COR-L47 (cell line): Measurements from ENCODE around the gene SPTLC3.

Source experiments
- DNase-seq: peaks from one replicate; lab custom pipeline; 2025; lab: John Stamatoyannopoulos, UW

SPTLC3 gene

GRCh38 chr20:13139459-13140150 lies 130.8 kb downstream of the SPTLC3 start:
- no peak for DNase-seq

GRCh38 chr20:13140201-13140600 lies 131.4 kb downstream of the SPTLC3 start:
- no peak for DNase-seq

- DNase-seq: no peak
These were observed 132.0 kb downstream of the SPTLC3 start for GRCh38 chr20:13140775-13141174.

- DNase-seq: no peak
These were observed 132.8 kb downstream of the SPTLC3 start for GRCh38 chr20:13141546-13141945.

DNA sequence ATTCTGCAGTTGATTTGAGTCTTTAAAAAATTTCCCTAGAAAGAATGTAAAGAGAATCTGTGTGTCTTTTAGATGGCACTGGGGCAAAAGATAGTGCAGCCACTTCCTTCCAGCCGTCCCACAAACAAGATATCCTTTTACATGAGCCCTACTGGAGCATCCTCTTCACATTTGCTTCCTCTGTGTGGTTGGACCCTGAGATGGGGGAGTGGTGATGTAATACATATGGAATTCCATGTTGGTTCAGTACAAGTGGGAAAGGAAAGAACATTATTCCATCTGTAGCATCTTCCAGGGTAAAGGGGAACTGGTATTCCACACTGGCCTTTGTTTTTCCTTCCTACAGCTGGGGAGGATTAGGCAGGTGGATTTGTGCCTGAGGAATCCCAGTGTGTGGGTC lies 133.4 kb downstream of the SPTLC3 start:
- DNase-seq: no peak

DNA sequence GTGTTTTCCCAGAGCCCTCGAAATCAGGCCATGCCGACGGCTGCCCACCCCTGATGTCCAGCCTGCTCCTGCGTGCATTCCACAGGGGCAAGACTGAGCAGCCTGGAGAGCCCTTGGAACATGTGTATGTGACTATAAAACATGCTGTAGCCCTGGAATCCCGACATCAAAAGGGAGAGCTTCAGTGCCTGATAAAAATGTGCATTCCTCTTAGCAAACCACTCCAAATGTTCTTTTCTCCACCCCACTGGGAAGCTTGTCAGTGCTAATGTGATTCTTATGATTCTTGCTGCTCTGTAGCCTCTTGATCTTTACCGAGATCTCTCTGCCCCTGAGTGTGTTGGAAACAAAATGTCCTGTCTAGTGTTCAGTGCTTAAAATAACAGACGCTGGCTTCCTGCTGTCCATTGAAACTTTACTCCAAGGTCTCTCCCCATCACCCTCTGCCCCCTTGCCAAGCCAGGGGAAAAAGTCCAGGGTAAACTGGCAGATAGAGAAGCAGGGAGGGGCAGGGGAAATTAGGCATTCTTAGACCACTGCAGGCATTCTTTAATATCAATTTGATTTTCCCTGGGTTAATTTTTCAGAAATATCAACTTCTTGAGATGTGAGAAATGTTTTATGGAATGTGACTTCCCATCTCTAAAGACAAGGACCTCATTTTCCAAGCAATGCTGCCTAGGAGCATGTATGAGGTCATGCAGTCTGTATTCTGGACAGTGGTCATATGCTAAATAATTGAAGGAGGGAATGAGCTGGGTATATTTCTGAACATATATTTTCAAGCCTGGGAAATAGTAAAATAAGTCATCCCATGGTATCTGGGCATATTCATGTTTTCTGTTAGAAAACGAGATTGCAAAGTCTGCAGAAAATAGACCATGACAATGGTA lies 138.5 kb downstream of the SPTLC3 start:
- DNase-seq: no peak

DNA sequence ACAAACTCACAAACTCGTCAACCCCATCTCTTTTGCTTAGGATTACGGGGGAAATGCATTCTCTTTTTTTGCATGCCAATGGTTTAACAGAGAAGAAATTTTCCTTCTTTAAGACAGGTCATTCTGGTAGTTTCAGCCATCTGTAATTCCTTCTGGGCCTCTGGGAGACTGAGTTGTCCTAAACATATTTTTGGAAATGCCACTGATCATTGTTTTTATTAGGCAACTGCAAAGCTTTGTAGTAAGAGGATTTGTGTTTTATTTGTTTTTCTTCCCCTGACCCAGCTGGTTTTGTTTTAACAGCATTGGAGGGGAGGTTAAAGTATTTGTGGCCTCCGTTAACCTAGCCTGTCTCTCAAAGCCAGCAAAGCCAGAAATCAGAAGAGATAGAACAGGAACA lies 139.2 kb downstream of the SPTLC3 start:
- DNase-seq: no peak

DNA sequence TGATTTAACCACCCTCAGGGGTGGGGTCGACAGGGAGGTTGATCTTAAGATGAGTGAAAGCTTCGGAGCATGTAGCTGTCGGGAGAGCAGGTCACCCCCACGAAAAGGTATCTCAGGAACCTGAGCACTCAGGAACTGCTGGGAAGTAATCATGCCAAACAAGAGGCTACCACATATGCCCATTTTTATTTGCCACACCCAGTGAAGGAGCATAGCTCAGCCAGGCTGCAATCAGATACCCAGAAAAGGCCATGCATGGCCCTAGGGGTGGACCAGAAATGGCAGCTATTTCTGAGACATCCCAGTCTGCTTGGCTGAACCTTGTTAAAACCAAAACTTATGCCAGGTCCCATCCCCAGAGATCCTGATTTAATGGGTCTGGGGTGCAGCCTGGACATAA lies 139.6 kb downstream of the SPTLC3 start:
- no peak for DNase-seq

GRCh38 chr20:13148961-13149360 lies 140.2 kb downstream of the SPTLC3 start:
- DNase-seq: no peak

DNA sequence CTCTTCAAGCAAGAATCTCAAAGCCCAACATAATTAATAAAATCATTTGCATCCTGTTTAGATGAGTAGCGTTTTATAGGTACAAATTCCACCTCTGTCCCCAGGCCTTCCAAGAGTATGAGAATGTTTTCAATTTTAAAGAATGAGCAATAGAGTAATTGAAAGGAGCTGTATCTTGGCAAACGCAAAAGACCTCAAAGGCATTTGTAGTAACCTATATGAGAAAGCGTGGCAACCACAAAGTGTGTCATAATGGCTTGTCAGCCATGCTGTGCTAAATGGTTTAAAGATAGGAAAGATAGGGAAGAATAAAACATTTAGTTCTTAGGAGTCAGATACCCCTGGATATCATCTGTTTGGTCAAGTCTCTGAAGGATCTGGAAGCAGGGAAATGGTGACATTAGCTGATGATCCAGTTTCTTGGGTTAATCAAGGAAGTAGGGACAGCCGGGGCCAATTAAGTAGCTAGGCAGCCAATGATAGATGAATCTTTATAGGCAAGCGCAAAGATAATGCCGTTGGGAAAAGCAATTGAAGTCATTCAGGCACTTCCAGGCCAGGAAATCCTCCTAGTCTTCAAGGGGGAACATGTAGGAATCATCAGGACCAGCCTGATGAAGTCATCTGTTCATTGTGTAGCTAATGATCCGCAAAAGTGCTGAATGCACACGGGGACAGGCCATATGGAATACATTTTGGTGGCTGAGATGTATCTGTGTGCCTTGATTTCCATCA lies 140.8 kb downstream of the SPTLC3 start:
- DNase-seq: no peak

- no peak for DNase-seq
These were observed 149.6 kb downstream of the SPTLC3 start for GRCh38 chr20:13158369-13158768.

DNA sequence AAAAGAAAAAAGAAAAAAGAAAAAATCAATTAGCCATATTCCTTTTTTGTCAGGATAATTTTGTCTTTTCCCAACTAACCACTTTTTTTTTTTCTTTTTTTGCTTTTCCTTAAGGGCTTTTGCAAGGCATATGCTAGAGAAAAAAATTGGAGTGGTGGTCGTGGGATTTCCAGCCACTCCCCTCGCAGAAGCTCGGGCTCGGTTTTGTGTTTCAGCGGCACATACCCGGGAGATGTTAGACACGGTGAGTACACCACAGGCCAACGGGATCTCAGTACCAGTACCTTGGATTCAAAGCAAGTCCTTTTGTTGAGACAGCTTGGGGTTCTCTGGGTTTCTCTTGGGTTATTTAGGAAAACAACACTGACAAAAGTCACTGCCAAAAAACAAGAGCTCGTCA lies 151.1 kb downstream of the SPTLC3 start:
- DNase-seq: no peak

GRCh38 chr20:13165203-13165602 lies 156.4 kb downstream of the SPTLC3 start:
- DNase-seq: no peak

DNA sequence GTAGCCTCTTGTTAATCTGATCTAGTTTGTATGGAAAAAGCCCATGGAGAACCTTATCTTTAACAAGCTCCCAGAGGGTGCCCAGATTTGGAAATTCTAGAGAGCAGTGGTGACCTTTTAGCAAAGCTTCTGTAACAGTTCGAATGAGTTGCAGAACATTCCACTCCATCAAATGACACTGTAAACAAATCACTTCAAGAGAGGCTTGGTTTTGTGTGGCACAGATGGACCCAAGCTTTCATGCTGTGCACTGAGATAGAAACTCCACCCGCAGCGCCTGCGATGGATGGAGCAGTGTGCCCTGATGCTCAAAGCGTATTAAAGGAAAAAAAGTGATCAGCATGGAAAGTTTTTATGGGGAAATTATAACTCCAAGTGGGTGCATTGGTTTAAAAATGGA lies 157.2 kb downstream of the SPTLC3 start:
- no peak for DNase-seq

DNA sequence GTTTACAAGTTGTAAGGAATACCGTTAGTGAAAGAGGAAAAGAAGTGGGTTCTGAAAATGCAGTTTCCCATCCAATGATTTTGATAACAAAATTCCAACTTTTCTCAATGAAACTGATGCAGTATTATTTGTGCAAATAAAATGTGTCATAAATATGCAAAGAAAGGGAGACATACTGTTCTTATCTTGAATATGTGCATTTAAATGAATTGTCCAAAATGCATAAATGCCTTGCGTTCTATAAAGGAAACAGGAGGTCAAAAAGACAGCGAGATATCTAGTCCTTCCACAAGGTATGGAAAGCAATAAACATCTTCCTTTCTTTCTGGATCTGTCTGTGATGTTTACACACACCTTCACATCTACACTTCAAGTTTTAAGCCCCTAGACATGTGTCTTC lies 157.7 kb downstream of the SPTLC3 start:
- DNase-seq: no peak

GRCh38 chr20:13169086-13169485 lies 160.3 kb downstream of the SPTLC3 start:
- no peak for DNase-seq

DNA sequence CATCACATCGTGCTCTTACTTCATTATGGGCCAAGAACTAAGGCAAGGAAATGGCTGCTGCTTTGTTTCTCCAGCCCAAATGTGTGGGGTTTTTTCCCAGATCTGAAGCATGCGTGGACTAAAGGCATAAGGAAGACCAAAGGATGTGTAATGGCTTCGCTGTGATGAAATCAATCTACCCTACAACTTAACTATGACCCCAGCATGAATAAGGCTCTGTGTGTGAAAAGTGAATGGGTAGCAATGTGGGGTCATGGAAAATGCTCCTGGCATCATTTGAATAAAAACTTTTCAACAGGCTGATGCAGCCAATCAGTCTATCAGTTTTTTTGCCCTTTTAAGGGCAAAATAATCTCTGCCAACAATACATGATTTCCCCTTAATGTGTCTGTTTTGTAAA lies 162.0 kb downstream of the SPTLC3 start:
- DNase-seq: no peak

DNA sequence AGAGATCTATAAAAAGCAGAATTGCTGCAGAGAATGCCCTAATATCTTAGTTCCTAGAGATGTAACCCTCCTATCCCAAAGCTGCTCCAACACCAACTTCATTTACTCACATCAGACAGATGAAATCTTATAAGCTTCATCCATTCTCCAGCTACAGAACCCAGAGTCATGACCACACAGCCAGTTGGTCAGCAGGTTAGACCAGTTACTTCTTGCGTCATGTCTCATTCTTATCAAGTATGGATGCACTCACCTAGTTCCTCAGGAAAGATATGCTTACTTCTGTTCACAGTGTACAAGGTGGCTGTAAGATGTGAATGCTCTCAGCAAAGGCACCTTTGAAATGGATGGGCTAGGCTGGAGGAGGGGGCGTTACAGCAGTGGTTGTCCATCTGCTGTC lies 164.4 kb downstream of the SPTLC3 start:
- no peak for DNase-seq

DNA sequence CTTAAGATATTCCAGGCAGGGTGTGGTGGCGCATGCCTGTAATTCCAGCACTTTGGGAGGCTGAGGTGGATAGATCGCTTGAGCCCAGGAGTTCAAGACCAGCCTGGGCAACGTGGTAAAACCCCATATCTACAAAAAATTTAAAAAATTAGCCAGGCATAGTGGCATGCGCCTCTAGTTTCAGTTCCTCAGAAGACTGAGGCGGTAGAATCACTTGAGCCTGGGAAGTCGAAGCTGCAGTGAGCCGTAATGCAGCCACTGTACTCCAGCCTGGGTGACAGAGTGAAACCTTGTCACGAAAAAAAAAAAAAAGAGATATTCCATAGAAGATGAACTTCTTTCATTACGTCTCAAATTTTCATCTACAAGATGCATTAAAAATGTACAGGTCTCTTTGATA lies 165.6 kb downstream of the SPTLC3 start:
- DNase-seq: no peak

- no peak for DNase-seq
These were observed 172.5 kb downstream of the SPTLC3 start for GRCh38 chr20:13180986-13181889.

DNA sequence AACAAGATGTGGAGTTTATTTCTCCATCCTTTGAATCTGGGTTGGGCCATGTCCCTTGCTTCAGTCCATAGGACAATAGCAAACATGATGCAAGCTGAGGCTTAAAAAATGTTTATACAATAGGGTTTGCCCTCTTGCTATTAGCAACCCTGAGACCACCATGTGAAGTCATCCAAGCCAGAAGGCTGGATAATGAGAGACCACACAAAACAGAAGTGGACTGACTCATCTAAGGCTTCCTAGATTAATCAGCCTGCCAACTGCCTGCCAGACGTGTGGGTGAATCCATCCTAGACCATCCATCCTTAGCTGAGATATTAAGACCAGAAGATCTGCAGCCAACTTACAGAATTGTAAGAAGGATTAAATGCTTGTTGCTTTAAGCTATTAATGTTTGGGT lies 174.2 kb downstream of the SPTLC3 start:
- DNase-seq: no peak
